Hematopoietic multipotent progenitor cell treated with erythropoietin and hydrocortisone succinate and interleukin-3 and kit ligand, for 15 days (in vitro differentiated cells): ENCODE measurements around the gene ANO2.
"Not testable (repeated sequence)": the region's sequence is repeated elsewhere in the genome, so short reads cannot be mapped to it uniquely, and the experiment has no call there.

ENCODE experiments used
- DNase-seq: peaks from one replicate; pipeline ENCODE4 v3.0.0-alpha.2; 2015; ENCODE audit warnings: low spot score

The ANO2 gene

DNA sequence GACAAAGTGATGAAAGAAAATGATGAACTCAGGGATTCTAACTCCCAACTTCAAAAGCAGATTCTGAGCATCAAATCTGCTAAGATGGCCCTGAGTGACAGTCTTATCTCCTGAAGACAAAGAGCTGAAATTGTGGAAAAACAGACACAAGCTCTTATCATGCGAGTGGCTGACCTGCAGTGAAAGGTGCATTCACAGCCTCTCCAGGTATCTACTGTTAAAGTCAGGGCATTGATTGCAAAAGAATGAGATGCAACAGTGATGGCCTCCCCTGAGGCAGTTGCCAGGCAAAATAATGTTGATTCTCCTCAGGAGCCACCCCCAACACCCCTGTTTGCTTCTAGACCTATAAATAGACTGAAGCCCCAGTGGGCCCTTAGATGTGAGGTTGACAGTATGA lies 126.2 kb downstream of the ANO2 start:
- not testable (repeated sequence) for DNase-seq

DNA sequence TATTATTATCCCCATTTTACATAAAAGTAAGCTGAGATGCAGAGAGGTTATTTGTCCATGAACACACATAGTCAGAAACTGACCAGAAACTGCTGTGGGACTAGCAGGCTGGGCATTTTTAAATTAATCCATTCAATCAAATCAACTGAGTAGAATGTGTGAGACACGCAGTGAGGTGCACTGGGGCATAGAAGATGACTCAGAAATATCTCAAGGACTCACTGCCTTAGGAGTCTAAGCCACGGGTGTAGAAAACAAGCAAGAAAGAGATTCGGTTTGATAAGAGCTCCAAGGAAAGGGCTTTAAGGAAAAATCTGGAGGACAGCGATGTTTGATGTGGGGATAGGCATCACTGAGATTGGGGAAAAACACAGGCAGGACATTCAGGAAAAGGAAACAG lies 127.8 kb downstream of the ANO2 start:
- no peak for DNase-seq

DNA sequence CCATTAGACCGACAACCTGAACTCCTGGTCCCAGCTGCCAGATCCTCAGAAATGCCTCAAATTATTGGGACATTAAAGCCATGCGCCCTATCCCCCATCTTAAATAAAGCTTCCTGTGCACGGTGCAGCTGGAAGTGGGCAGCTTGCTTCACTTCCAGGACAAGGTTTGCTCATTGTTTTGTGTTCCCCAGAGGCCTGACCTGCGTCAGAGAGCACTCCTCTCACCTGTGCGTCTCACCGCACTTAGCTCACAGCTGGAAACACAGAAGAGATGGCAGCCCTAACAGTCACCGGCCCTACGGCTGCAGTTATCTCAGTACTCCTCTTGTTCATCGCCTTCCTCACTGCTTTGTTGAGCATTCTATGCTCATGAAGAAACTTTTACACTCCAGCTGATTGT lies 135.5 kb downstream of the ANO2 start:
- DNase-seq, result no peak

GRCh38 chr12:5808981-5809380 lies 136.1 kb downstream of the ANO2 start:
- no peak for DNase-seq

DNA sequence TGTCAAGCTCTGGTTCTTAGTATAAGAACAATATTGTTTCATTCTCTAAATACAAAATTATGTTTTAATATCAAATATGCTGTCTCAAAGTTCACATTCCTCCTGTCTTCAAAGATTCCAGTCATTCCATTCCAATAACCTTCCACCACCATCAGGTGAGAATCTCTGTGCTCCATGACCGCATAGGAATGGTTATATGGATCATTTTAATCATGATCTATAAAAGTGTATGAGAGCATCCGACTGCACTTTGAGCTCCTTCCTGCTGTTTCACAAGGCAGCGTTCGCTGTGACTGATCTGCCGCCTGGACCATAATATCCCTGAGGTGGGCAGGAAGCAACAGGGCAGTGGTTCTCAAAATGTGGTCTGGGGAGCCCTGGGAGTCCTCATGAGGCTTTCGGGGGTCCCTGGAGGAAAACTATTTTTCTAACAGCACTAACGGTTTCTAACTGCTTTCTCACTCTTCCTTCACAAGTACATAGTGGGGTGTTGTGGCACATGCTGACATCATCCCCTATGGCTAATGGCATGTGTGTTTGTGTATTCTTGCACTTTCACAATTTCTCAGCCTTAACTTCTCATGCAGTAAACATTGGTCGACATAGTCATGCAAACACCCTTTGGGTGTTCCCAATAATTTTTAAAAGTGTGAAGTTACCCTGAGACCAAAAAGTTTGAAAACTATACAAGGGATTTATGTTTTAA lies 137.4 kb downstream of the ANO2 start:
- no peak for DNase-seq

- DNase-seq, result no peak
Observed at GRCh38 chr12:5807090-5807414, 138.0 kb downstream of the ANO2 start.

DNA sequence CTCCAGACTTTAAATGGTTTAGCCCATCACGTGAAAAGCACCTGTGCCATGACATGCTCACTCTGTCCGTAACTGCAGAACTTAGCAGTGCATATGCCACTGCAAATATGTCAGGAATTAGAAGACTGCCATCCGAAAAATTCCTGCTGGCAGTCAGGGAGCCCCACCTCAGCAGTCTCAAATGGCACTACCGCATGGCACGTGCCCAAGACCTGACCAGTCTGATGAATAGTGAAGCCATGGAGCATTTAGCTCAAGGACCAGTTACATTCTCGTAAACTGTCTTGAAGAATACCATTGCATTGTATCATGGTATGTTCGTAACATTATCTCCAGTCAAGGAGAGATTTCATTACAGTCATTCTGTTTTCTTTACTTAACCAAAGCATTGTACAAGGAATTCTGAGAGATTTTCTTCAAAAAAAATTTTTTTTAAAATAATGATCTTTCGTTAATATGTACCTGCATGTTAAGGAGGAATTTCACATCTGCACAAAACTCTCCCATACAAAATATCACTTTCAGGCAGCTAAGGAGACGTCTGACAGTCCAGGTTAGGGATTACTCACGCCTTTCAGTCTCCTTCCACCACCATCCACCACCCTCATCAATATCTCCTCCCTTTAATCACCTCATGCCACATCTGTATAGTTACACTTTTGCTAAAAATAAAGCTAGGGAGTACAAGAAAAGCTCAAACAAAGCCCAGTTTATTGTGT lies 138.5 kb downstream of the ANO2 start:
- DNase-seq, result no peak

DNA sequence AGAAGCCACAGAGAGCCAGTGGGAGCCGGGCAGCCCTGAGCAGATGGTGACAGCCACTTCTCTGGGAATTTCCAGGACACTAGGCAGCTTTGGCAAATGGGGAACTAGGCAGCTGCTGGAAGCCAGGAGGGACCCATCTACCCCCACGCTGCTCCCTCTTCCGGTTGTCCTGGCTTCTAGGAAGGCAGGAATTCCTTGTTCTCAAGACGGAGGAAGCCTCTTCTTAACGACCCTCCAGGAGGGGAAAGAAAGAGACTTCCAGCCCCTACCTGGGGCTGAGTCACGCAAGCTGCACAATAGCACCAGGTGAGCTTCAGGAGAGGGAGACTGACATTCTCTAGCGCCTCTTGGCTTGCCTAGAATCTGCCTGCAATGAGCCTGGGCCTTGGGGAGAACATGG lies 141.5 kb downstream of the ANO2 start:
- DNase-seq, result no peak

- DNase-seq, result no peak
Observed at GRCh38 chr12:5798242-5799015, 146.6 kb downstream of the ANO2 start.

DNA sequence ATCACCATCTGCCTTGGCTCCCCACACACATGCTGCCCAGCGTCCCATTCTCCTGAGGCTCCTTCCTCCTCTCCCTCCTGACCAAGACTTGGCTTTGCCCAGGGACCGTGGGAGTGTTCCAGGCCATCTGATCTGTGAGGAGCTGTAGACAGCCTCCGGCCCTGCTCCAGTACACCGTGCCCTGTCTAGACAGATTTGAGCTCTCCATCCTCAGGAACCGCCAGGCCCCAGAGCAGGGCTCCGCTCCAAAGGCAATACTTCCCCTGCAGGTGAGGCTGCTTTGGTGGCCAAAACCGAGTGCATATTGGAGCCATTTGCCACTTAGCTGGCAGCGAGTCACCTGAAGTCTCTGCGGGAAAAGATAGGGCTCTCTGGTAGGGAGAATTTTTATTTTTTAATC lies 147.4 kb downstream of the ANO2 start:
- DNase-seq, result no peak

DNA sequence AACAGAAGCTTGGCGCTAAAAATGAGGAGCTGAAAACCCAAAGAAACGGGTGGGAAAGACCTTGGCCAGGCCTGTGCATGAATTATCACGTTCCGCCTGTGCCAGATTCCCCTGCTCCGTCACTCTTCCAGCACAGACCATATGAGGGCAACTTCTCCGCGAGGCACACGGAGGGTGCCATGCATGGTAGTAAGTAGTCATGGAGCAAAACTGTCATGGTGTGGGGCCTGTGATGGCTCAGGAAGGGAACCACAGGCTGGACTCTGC lies 148.2 kb downstream of the ANO2 start:
- no peak for DNase-seq

- no peak for DNase-seq
Observed at GRCh38 chr12:5796171-5796958, 148.7 kb downstream of the ANO2 start.

DNA sequence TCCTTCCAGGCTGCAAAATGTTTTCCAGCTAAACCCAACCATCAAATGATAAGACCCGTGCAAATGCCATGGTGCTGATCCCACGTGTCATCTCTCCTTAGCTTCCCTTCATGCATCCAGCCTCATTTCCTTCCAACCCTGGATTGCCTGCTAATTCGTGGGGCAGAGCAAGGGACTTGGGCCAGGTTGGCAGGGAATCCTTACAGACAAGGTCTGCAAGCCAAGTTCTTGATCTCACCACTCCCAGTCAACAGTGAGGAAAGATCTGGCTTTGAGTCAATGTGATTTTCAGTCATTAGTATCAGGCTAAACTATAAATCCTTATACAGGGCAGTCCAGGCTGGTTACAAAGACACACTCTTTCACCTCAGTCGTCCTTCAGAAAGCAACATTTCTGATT lies 150.9 kb downstream of the ANO2 start:
- no peak for DNase-seq

DNA sequence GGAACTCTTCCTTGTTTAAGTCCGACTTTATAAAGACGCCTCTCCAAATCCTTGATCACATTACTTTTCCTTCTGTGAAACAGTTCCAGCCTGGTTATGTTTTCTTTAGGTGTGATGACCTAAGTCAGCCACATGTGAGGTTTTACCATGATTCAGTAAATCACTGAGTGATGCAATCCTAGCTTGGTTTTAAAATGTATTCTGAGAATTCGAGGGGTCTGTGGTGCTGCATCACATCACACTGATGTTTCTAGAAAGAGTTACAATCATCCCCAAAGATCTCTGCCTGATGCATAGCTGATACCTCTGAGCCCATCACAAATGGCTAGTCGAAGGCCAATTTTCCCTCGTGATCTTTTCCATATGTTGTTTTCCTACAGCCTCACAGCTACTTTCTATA lies 152.7 kb downstream of the ANO2 start:
- DNase-seq, result no peak

GRCh38 chr12:5789469-5789968 lies 155.5 kb downstream of the ANO2 start:
- no peak for DNase-seq

DNA sequence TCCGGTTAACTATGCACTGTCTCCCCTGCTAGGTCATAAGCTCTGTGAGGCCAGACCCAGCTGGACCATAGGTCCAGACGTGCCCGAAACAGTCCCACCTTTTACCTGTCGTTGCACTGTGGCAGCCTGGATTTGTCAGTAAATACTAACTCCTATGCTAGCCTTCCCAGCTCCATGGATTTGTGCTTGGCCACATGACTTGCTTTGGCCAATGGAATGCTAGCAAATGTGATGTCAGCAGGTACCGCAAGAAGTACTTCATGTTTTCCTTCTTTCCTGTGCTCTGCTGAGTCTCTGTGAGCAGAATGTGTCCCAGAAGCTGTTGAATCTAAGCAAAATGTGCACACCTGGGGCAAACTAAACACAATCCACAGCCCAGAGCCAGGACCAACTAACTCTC lies 157.2 kb downstream of the ANO2 start:
- DNase-seq, result no peak

DNA sequence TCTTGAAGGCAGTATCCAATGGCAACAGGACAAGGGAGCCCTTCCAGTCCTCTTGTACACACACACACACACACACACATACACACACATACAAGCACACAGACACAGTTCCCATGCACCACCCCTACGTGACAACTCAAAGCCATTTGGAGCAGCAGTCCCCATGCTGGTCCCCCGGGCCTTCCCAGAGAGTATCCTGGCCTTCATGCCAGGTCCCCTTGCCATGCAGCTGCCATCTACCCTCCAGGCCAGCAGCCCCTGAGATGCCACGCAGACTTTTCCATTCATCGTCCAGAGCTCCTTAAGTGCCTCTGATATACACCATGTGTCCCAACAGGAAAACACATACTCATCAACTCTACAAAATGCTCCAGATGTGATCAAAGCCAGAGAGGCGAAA lies 159.5 kb downstream of the ANO2 start:
- DNase-seq, result no peak

- DNase-seq, result no peak
Observed at GRCh38 chr12:5784462-5785130, 160.5 kb downstream of the ANO2 start.

- DNase-seq, result no peak
Observed at GRCh38 chr12:5783289-5783920, 161.7 kb downstream of the ANO2 start.

DNA sequence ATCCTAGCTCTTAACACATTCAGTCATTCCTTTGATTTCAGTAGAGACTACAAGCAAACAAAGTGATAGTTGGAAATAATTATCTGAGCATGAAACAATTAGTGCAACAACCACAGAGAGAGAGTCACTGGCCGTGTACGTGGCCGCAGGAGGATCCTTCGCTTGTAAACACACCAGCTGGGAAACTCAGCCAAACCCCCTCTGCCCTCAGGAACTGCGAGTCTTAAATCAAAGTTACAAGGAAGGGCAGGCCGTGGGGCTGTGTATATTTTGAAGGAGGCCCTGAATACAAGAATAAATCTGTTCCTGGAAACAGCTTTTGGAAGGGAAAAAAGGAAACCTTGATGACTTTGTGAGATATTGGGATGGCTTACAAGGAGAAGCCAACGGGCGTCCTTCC lies 164.5 kb downstream of the ANO2 start:
- no peak for DNase-seq

- no peak for DNase-seq
Observed at GRCh38 chr12:5779401-5779800, 165.7 kb downstream of the ANO2 start.

- DNase-seq, result no peak
Observed at GRCh38 chr12:5778821-5779220, 166.2 kb downstream of the ANO2 start.
